Ishikawa (cell line): ENCODE results near the gene LURAP1L.

ENCODE experiments used
- CEBPB ChIP-seq: IDR thresholded peaks from 2 replicates; pipeline ENCODE4 v1.6.1; 2012
- CREB1 ChIP-seq: IDR thresholded peaks from 2 replicates; pipeline ENCODE4 v1.6.1; 2012; ENCODE audit warnings: low read depth
- EGR1 ChIP-seq: IDR thresholded peaks from 2 replicates; pipeline ENCODE4 v1.6.1; 2012
- EP300 ChIP-seq: IDR thresholded peaks from 2 replicates; pipeline ENCODE4 v1.6.1; 2012; ENCODE audit warnings: borderline replicate concordance
- FOXM1 ChIP-seq: IDR thresholded peaks from 2 replicates; pipeline ENCODE4 v1.6.1; 2012; ENCODE audit warnings: low read depth, borderline replicate concordance
- MAX ChIP-seq: IDR thresholded peaks from 2 replicates; pipeline ENCODE4 v1.6.1; 2012
- RAD21 ChIP-seq: IDR thresholded peaks from 2 replicates; pipeline ENCODE4 v1.6.1; 2012; ENCODE audit warnings: low read depth
- REST ChIP-seq: IDR thresholded peaks from 2 replicates; pipeline ENCODE4 v1.6.1; 2012; ENCODE audit warnings: low read depth, mild to moderate bottlenecking
- TAF1 ChIP-seq: IDR thresholded peaks from 2 replicates; pipeline ENCODE4 v1.6.1; 2012; ENCODE audit warnings: low read depth, mild to moderate bottlenecking
- TCF12 ChIP-seq: IDR thresholded peaks from 2 replicates; pipeline ENCODE4 v1.6.1; 2012; ENCODE audit warnings: low read depth
- TEAD4 ChIP-seq: IDR thresholded peaks from 2 replicates; pipeline ENCODE4 v1.6.1; 2012
- USF1 ChIP-seq: IDR thresholded peaks from 2 replicates; pipeline ENCODE4 v1.6.1; 2012
- YY1 ChIP-seq: IDR thresholded peaks from 2 replicates; pipeline ENCODE4 v1.6.1; 2012; ENCODE audit warnings: low read depth
- ZBTB7A ChIP-seq: IDR thresholded peaks from 2 replicates; pipeline ENCODE4 v1.6.1; 2012; ENCODE audit warnings: low read depth

- TF ChIP-seq EP300 = no peak
- TF ChIP-seq CREB1 = no peak
- no peak for TF ChIP-seq REST
- no peak for TF ChIP-seq USF1
- no peak for TF ChIP-seq EGR1
- TF ChIP-seq RAD21 = no peak
- no peak for TF ChIP-seq MAX
- no peak for TF ChIP-seq TAF1
- no peak for TF ChIP-seq TEAD4
- TF ChIP-seq FOXM1 = no peak
- no peak for TF ChIP-seq CEBPB
- no peak for TF ChIP-seq YY1
- no peak for TF ChIP-seq ZBTB7A
- no peak for TF ChIP-seq TCF12
Observed at GRCh38 chr9:12853051-12853450, 78.2 kb downstream of the LURAP1L start.
